ENCODE results near the gene VCL.

DNA sequence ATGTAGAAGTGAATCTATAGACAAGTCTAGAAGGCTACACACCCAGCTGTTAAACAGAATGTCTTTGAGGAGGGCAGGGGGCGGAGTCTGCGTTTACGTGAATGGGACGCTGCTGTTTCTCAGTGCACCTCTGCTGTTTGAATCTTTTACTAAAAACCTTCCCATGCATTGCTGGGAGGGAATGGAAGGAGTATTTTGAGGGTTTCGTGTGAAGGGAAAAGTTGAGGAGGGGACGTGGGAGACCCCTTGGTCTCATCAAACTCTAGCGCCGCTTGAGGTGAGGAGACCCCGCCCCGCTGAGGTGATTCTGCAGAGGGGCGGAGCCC lies 492 bp upstream of the VCL start:
- TF ChIP-seq NR1H2 (CRISPR knock-in tag; IDR thresholded peaks at IDR 0.05) (no peak), POLR2A (conservative IDR thresholded peaks at IDR 0.05) (no peak), ZNF785 (CRISPR knock-in tag; IDR thresholded peaks at IDR 0.05) (no peak)
- TF ChIP-seq, protein P1, sequence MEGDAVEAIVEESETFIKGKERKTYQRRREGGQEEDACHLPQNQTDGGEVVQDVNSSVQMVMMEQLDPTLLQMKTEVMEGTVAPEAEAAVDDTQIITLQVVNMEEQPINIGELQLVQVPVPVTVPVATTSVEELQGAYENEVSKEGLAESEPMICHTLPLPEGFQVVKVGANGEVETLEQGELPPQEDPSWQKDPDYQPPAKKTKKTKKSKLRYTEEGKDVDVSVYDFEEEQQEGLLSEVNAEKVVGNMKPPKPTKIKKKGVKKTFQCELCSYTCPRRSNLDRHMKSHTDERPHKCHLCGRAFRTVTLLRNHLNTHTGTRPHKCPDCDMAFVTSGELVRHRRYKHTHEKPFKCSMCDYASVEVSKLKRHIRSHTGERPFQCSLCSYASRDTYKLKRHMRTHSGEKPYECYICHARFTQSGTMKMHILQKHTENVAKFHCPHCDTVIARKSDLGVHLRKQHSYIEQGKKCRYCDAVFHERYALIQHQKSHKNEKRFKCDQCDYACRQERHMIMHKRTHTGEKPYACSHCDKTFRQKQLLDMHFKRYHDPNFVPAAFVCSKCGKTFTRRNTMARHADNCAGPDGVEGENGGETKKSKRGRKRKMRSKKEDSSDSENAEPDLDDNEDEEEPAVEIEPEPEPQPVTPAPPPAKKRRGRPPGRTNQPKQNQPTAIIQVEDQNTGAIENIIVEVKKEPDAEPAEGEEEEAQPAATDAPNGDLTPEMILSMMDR (IDR thresholded peaks at IDR 0.05 in 2 of 3, conservative IDR thresholded peaks at IDR 0.05 in 1 of 3; ENCODE audit: insufficient read depth in 2 of 3, low read depth in 1 of 3, low read length in 3 of 3), result no peak; a peak in 1 of 6 replicates
- TF ChIP-seq, protein P2, sequence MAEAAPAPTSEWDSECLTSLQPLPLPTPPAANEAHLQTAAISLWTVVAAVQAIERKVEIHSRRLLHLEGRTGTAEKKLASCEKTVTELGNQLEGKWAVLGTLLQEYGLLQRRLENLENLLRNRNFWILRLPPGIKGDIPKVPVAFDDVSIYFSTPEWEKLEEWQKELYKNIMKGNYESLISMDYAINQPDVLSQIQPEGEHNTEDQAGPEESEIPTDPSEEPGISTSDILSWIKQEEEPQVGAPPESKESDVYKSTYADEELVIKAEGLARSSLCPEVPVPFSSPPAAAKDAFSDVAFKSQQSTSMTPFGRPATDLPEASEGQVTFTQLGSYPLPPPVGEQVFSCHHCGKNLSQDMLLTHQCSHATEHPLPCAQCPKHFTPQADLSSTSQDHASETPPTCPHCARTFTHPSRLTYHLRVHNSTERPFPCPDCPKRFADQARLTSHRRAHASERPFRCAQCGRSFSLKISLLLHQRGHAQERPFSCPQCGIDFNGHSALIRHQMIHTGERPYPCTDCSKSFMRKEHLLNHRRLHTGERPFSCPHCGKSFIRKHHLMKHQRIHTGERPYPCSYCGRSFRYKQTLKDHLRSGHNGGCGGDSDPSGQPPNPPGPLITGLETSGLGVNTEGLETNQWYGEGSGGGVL (CRISPR knock-in tag; IDR thresholded peaks at IDR 0.05), result no peak

Data from K562 (cell line).